Measurements from ENCODE around the gene JCHAIN.
"Not testable (repeated sequence)": the region's sequence is repeated elsewhere in the genome, so short reads cannot be mapped to it uniquely, and the experiment has no call there.

The JCHAIN gene

DNA sequence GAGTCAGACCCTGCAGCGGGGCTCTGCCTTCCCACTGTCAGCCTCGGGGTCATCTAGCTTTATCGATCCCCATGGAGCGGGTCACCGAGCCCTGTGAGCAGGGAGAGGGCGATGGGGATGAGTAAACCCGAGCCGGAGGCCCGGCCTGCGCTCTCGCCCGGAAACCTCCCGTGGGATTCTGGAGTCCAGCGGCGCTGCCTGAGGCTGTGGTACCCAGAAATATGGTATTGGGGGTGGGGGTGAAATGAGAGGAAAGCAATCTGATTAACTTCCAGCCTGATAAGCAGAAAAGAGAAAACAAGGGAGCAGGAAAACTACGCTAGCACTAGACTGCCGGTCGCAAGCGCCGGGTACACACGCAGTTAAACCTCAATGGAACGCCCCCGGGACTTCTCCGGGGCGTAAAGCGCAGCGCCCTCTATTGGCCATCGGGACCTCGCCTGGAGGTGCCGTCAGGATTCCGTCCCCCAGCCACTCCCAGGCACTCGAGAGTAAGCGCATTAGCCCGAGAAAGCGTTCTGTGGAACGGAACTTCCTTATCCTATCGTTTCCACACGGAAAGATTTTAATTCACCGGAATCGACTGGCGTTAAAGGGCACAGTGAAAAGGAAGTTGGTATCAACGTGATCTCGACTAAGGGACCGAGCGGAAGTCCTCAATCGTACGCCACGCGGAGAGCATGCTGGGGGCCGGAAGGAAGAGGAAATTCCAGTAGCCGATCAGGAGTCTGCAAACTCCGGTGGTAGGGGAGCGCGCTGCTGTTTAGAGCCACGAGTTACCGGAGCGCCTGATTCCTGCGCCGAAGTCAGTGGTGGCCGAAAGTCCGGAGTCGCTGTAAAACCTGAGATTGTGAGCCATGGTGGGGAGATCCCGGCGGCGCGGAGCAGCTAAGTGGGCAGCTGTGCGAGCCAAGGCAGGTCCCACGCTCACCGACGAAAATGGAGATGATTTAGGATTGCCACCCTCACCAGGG lies 21.8 kb upstream of the JCHAIN start, which contains the start of gene UTP3:
UTP3 (plus strand) TSS at position 712 of the 974 bp plus-strand sequence; CDS start at position 858, 146 bp downstream.
- DNase-seq (ENCODE audit: low read depth) = peak; percentile 92

DNA sequence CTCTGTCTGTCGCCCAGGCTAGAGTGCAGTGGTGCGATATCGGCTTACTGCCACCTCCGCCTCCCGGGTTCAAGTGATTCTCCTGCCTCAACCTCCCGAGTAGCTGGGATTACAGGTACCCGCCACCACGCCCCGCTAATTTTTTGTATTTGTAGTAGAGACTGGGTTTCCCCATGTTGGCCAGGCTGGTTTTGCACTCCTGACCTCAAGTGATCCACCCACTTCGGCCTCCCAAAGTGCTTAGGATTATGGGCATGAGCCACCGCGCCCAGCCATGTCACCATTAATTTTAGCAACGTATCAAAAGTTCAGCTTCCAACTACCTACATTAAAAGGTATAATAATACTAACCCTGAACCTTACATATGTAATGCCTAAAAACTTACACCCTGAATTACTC lies 21.1 kb upstream of the JCHAIN start:
- DNase-seq (ENCODE audit: low read depth) = no peak

DNA sequence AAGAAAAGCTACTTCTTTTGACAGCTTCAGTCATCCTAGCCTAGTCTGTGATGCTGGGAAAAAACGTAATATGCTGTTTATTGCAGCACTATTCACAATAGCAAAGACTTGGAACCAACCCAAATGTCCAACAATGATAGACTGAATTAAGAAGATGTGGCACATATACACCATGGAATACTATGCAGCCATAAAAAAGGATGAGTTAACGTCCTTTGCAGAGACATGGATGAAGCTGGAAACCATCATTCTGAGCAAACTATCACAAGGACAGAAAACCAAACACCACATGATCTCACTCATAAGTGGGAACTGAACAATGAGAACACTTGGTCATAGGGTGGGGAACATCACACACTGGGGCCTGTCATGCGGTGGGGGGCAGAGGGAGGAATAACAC lies 15.8 kb upstream of the JCHAIN start:
- not testable (repeated sequence) for DNase-seq (ENCODE audit: low read depth)

DNA sequence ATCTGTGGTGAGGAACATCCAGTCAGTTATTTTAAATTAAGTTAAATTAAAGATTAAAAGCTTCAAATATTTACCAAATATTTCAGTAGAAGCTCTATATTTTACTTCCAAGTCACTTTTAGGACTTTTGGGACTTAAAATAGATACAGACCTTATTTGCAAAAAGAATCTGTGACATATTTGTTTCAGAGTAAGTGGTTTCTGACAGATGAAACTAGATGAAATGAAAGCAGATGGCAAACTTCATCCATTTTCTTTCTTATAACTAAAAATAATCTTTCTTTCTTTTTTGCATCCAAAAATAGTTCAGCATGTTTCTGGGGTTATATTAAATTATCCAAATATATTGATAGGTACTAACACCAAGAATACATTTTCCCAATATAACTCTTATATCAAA lies 15.4 kb upstream of the JCHAIN start:
- no peak for DNase-seq (ENCODE audit: low read depth)

DNA sequence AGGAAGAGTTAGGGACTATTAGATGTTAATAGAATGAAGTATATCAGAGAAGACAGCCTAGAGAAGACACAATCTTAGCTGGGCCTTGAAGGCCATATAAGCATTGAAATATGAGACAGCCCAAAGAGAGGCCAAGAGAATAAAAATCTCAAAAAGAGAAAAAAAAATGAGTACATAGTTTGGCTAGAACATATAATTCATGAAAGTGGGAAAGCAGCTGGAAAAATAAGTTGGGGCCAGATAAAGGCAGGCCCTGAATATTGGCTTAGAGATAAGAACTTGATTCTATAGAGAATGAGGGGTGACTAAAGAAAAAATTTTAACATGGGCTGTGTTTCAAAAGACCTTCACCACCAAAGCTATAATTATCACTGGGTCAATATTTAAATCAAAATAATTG lies 14.6 kb upstream of the JCHAIN start:
- no peak for DNase-seq (ENCODE audit: low read depth)

DNA sequence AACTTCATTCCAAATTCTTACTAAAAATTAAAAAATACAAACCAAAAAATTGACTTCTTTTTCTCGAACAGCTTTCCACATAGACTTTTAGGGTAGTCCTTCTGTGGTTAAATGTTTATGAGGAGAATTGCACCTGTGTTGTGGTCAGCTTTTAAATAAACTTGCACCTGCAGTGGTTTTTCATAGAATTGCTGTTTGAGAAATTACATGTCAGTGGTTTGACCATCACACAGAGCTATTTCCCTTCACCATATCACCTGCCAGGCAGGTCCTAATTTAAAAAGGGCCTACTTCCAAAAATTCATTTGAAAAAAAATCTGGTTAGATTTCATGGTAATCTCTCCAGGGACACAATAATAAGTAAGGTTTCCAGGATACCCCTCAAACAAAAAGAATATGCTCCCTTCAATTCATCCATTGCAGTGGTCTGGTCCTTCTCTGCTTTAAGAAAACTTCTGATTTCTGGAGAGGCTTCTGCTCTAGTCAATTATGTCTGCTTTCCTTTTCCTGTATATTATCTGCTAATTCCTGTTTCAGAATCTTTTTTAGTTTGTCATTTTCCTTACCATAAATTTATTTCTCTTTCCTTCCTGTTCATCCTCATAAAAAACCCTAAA lies 12.2 kb upstream of the JCHAIN start:
- no peak for DNase-seq (ENCODE audit: low read depth)

DNA sequence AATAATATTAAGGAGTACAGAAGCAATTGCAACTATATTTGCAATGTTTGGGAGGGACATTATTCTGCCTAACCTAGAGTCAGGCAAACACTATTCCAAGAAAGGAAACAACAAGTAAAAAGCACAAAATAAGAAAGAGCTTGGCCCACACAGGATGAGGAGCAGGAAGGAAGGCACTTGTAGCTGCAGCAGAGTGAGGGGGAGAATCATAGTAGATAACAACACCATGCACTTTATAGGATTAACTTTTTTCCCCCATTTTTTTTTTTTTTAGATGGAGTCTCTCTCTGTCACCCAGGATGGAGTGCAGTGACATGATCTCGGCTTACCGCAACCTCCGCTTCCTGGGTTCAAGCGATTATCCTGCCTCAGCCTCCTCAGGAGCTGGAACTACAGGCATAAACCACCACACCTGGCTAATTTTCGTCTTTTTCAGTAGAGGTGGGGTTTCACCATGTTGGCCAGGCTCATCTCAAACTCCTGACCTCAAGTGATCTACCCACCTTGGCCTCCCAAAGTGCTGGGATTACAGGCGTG lies 10.3 kb upstream of the JCHAIN start:
- DNase-seq (ENCODE audit: low read depth) = no peak

DNA sequence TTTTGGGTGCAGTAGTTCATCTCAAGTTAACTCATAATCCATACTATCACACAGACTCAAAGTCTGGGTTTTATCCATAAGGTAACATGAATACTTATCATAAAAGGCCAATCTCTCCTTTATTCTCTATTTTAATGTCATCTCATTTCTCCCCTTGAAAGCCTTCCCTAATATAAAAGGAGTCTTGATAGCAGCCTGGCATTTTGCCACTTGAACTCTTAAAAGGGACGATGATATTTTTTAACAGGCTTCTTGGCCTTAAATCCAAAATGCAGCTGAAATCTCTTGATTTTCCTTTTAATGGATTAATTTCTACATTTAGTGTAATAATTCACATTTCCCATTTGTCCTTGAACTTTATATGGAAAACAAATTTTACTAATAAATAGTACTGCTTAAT lies 8.4 kb upstream of the JCHAIN start:
- no peak for DNase-seq (ENCODE audit: low read depth)

DNA sequence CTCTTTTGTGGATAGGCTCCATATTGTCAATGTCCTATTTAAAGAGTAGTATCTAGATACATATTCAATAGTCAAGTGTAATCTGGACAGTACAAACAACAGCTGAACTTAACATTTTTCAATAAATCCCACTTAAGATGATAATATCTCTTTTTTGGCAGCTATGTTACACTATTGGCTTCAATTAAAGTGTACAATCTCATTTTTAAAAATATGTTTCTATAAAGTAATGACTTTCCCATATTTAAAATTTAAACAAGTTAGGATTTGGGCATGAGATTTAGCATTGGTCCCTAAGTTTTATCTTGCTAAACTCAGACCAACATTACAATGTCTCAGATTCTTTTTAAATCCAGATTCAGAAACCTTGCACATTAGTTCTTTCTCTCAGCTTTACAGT lies 7.9 kb upstream of the JCHAIN start:
- DNase-seq (ENCODE audit: low read depth) = no peak

DNA sequence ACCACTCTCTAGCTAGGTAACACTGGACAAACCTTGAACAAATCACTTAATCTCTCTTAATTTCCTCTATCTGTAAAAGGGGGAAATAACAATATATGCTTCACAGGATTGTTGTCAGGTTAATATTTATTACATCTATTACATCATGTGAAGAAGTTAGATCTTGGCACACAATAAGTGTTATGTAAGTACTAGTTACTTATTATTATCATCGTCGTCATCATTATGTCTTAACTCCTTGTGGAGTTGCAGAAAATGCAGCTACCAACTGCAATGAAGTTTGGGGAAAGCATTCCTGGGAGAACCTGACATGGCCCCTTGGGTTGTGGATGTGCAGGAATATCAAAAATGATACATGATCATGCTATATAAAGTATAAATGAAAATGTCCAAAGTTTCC lies 4.8 kb upstream of the JCHAIN start:
- no peak for DNase-seq (ENCODE audit: low read depth)

DNA sequence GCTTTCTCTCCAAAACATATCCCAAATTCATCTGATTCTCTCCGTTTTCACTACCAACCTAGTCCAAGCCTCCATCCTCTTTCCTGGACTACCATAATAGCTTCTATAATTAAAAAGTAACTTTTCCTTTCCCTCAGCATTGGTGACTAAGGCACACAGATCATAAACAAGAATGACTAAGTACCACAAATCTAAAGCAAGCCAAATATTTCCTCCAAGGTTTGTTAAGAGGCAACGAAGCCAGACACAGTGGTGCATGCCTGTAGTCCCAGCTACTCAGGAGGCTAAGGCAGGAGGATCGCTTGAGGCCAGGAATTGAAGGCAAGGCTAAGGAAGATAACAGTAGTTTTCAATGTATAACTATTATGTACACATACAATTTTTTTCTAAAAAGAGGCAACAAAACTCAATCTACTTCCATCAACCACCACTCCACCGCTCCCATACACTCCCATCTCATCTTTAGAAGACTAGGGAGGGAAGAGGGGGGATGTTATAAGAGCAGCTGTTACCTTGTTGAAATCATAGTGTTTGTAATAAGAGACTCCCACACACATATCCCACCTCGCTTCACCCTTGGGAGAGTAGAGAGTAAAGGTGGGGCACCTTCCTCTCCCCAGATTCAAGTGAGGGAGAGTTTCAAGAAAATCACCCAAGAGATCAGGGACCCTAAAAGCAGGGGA lies 4.2 kb upstream of the JCHAIN start:
- DNase-seq (ENCODE audit: low read depth) = no peak

DNA sequence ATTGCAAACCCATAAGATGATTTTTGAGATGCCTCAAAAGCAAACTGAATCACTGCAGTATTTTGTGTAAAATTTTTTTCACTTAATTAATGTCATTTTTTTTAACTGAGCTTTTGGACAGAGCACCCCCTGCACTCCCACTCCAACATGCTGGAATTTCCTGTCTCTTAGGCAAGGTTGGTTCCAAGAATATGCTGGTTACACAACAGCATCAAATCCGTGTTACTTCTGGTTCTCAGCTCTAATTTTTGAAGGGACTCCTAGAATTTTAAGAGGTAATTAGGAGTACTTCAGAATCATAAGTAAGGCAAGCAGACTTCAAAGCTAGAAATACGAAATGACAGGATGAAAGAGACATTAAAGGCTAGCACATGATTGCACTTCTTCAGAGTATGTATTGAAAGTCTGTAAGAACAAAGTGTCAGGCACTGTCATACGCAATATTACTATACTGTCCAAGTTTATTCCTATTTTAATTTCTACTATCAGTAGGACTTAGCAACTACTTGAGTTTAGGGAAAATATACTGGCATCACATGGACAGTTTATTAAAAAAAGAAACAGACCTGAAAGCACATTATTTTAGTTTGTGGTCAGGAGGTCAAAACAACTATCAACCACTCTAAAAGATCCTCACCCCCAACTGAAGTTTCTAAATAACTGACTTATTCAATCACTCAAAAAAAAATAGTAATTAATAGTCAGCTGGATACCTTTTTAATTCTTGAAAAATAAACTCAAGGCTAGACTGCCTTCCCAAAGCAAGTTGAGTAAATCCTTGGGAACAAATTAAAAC lies 1.6 kb upstream of the JCHAIN start:
- no peak for DNase-seq (ENCODE audit: low read depth)

DNA sequence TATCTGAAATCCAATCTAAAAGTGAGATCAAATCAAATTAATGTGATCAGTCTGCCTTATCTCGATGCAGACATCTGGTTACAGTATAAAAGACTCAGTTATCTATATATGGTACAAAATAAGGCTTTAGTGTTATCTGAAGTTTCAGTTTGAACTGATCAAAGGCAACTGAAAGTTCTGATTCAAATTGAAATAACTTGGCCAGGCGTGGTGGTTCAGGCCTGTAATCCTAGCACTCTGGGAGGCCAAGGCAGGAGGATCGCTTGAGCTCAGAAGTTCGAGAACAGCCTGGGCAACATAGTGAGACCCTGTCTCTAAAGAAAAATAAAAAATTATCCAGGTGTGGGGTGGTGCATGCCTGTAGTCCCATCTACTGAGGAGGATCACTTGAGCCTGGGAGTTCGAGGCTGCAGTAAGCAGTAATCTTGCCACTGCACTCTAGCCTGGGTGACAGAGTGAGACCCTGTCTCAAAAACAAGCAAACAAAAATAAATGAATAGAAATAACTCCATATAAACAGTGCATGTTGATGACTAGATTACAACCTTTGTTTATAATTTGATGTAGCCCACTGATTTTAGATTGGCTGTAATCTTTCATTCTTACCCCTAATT lies 4.9 kb downstream of the JCHAIN start:
- not testable (repeated sequence) for DNase-seq (ENCODE audit: low read depth)

DNA sequence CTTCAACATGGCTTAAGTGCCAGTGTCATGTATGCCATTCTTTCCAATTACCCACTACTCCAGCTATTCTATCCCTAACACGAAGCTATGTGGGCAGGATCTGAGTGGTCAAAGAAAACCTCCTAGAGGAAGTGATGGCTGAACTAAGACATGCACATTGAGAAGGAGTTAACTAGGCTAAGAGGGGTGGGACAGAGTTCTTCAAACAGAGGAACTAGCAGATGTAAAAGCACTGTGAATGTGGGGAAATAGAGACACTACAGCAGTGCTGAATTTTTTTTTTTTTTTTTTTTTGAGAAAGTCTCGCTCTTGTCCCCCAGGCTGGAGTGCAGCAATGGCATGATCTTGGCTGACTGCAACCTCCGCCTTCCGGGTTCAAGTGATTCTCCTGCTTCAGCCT lies 6.2 kb downstream of the JCHAIN start:
- no peak for DNase-seq (ENCODE audit: low read depth)

DNA sequence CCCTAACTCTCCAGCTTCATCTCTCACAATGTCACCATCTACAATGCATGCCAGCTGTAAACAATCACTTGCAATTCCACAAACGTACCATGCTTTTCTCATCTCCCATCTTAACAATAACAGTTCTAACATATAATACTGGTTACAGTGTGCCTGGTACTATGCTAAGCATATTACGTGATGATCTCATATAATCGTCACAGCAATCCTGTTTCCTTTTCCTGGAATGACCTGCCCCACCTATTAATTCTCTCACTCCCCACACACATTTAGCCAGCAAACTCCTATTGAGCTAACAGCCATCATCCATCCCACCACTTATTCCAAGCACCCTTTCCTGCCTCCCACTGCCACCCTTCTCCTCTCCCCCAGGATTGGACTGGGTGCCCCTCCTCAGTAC lies 7.9 kb downstream of the JCHAIN start:
- no peak for DNase-seq (ENCODE audit: low read depth)

DNA sequence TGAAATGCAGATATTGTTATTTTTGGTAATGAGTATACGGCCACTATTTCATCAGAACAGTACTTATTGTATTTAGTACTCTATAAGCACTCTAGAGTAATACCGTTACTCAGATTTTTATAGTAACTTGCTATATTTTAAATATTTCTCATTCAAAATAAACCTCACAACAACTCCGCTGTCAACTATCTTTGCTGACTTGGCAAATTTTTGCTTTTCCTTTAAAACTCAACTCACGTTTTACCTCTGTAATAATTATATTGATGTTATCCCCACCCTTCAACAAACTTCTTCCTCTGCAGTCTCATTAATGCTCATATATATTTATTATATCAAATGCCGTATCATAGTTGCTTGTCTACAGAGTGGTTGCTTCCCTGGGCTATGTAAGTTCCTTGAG lies 9.0 kb downstream of the JCHAIN start:
- DNase-seq (ENCODE audit: low read depth) = no peak

DNA sequence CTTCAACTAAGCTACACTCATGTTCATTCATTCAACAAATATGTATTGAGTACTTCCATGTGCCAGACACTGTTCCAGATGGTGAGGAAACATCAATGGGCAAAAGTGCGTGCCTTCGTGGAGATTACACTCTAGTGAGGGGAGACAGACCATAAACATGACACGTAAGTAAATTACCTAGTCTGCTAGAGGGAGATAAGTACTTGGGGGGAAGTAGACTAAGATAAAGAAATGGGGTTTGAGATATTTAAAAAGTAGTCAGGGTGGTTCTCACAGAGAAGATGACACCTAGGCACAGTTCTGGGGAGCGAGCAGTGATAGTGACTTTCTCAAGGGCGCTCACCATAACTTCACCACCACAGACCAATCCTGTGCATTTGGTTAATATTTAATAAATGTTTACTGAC lies 11.7 kb downstream of the JCHAIN start:
- no peak for DNase-seq (ENCODE audit: low read depth)

DNA sequence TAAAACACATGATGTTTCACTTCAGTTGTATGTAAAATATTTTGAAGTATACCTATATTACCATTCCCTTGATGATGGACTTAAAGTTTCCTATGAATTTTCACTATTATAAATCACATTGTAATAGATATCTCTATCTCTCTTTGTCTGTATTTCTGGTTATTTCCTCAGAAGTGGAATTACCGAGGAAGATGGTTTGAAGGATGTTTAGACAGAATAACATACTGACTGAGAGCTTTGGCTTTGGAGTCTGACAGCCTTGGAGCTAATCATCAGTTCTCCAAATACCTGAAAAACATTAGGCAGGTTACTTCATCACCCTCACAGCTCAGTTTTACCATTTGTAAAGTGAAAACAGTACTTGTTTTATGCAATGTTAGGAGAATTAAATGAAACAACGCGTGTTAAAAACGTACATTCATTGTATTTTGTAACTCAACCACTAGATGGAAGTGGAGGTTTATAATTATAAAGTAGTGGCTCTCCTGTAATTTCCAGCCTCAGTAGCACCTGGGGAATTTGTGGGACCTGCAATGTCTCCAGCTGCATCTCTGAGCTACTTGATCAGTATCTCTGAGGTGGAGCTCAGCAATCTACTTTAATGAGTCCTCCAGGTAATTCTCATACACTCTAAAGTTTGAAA lies 14.3 kb downstream of the JCHAIN start:
- no peak for DNase-seq (ENCODE audit: low read depth)

DNA sequence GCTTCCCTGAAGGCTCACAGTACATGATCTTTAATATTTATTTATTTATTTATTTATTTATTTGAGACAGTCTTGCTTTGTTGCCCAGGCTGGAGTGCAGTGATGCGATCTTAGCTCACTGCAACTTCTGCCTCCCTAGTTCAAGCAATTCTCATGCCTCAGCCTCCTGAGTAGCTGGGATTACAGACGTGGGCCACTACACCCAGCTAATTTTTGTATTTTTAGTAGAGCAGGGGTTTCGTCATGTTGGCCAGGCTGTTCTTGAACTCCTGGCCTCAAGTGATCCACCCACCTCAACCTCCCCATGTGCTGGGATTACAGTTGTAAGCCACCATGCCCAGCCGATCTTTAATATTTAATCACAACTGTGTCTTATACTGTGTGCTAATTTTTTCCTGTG lies 15.6 kb downstream of the JCHAIN start:
- not testable (repeated sequence) for DNase-seq (ENCODE audit: low read depth)

DNA sequence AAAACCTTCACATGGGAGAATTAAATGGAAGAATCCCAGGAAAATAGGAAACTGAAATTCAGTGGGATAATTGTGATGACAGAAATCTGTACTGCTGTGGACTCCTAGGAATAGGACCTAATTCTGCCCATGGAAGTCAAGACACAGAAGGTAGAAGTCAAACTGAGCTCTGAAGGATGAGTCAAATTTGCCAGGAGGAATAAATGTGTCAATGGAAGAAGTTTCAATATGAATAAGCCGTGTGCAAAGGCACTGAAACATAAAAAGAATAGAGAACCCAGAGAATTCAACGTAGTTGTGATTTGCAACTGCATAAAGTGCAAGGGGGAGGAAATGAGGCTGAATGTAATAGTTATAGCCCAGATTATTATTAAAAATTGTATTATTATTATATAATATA lies 26.1 kb downstream of the JCHAIN start:
- no peak for DNase-seq (ENCODE audit: low read depth)

Data from activated gamma-delta T cell treated with anti-CD3 and anti-CD28 coated beads, Interleukin-2, amount 50 U/mL, for 16 hours (primary cell).